GM12892 (cell line): ENCODE measurements around the gene RNMT.

Source experiments
- POLR2A ChIP-seq: IDR thresholded peaks from 2 replicates; pipeline ENCODE4 v1.6.1; 2011; ENCODE audit warnings: low read depth, low read length, control low read depth
- POLR2AphosphoS5 ChIP-seq: IDR thresholded peaks from 2 replicates; pipeline ENCODE4 v1.6.1; 2011; ENCODE audit warnings: low read depth, low read length, control low read depth

- TF ChIP-seq POLR2A, result no peak
- no peak for TF ChIP-seq POLR2AphosphoS5
These were observed 19.2 kb downstream of the RNMT start for GRCh38 chr18:13745696-13746095.
